Activated T-helper 2 cell treated with anti-CD3 and anti-CD28 coated beads, Interferon-gamma antibody, Interleukin-2, Interleukin-4, amounts not matched to agents 10 μg/mL and 5 μg/mL and 100 μg/mL, durations not matched to agents 14 hours and 24 hours and 36 hours (primary cell): Measurements from ENCODE around the gene ADGRL1. TPM values are rescaled to one million over a fixed set of nuclear protein-coding genes. Genes with fewer than 3 reads are reported as not detected.

Experiments
- DNase-seq: peaks from one replicate; pipeline ENCODE4 v3.0.0; 2021; ENCODE audit warnings: low spot score
- H3K27ac Mint-ChIP-seq: one replicate; pipeline ENCODE4 v1.8.0; 2021; ENCODE audit warnings: mixed read lengths
- H3K27me3 Mint-ChIP-seq: one replicate; pipeline ENCODE4 v1.8.0; 2021; ENCODE audit warnings: low read depth, mixed read lengths
- H3K36me3 Mint-ChIP-seq: one replicate; pipeline ENCODE4 v1.8.0; 2021; ENCODE audit warnings: low read depth, mixed read lengths
- H3K4me1 Mint-ChIP-seq: one replicate; pipeline ENCODE4 v1.8.0; 2021; ENCODE audit warnings: low read depth, mixed read lengths
- H3K4me3 Mint-ChIP-seq: one replicate; pipeline ENCODE4 v1.8.0; 2021; ENCODE audit warnings: low read depth, mild to moderate bottlenecking, moderate library complexity, mixed read lengths
- H3K9me3 Mint-ChIP-seq: one replicate; pipeline ENCODE4 v1.8.0; 2021; ENCODE audit warnings: mixed read lengths
- intact Hi-C: fragments of 100-400 bp; cut with micrococcal nuclease; formaldehyde crosslinking; loops from one replicate; pipeline ENCODE4 v1.15.1; 2023
- total RNA-seq: library from RNA; stranded (reverse); gene quantifications from 2 replicates; pipeline ENCODE4 v1.2.3, GENCODE V29; 2022

ADGRL1 gene
- total RNA-seq, 1 donor from 2014 or later: 11.3 TPM

DNA sequence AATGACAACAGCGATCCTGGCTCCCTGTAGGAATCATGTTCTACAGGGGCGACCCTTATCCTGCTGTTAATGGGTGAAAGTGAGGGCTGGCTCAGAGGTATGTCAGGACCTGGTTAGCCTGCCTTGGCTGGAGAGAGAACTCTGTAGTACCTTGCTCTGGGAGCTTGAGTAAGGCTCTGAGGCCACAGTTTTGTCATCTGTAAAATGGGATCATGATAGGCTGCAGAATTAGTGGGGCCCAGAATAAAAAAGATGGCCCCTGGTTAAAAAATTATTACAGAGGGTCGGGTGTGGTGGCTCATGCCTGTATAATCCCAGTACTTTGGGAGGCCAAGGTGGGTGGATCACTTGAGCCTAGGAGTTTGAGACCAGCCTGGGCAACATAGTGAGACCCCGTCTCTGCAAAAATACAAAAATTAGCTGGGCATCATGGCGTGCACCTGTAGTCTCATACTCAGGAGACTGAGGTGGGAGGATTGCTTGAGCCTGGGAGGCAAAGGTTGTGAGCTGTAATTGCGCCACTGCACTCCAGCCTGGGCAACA is 104.9 kb downstream of the ADGRL1 start:
- DNase-seq: no peak
- Mint-ChIP-seq H3K9me3 (no peaks in the 10 kb centered on the region), H3K27ac (no peak overlapping the region), H3K27me3 (no peaks in the 10 kb centered on the region), H3K4me1 (no peaks in the 10 kb centered on the region), H3K4me3 (no peak overlapping the region), H3K36me3 (peaks cover 19% of the 10 kb centered on the region)
- intact Hi-C loops: no loop called here

Other genes with a start within 250 kb of the ADGRL1 start
- 15.7 and 17.0 TPM in 2 replicates for gene RFX1, start 199.8 kb downstream of the ADGRL1 start, total RNA-seq
- gene RLN3, start 178.0 kb downstream of the ADGRL1 start, total RNA-seq: not detected in 2 replicates
- gene IL27RA, start 174.4 kb downstream of the ADGRL1 start, total RNA-seq: 76.6 and 79.1 TPM in 2 replicates
- 0.34 TPM in 1 of 2 replicates, not detected in the other for gene PALM3, start 144.1 kb downstream of the ADGRL1 start, total RNA-seq
- gene MISP3, start 133.4 kb downstream of the ADGRL1 start, total RNA-seq: 5.3 and 5.5 TPM in 2 replicates
- 0.46 and 0.75 TPM in 2 replicates for gene C19orf67, start 120.4 kb downstream of the ADGRL1 start, total RNA-seq
- gene SAMD1, start 115.4 kb downstream of the ADGRL1 start, total RNA-seq: 131 and 136 TPM in 2 replicates
- gene PRKACA, start 88.4 kb downstream of the ADGRL1 start, total RNA-seq: 75.4 and 76.8 TPM in 2 replicates
- 83.4 and 88.9 TPM in 2 replicates for gene ASF1B, start 69.6 kb downstream of the ADGRL1 start, total RNA-seq
- gene ADGRE5, start 175.3 kb upstream of the ADGRL1 start, total RNA-seq: 177 and 183 TPM in 2 replicates
- 268 TPM in 2 replicates for gene DDX39A, start 213.2 kb upstream of the ADGRL1 start, total RNA-seq
- gene PKN1, start 227.1 kb upstream of the ADGRL1 start, total RNA-seq: 171 and 172 TPM in 2 replicates